Measurements from ENCODE around the gene CERS5. TPM values are rescaled to one million over a fixed set of nuclear protein-coding genes. Genes with fewer than 3 reads are reported as not detected.
A peak's percentile ranks its signal among the peaks of the same experiment; 100 is the strongest.

The CERS5 gene
- total and polyA plus RNA-seq, 12 donors, result 8.3 to 51.7 (median 11.8) TPM

GRCh38 chr12:50184261-50184660, 17.1 kb upstream of the CERS5 start:
- ATAC-seq (no peak), DNase-seq (no peak)
- WGBS, 2 donors, result 92 to 99% methylated on average over 5 of the region's 5 CpGs
- intact Hi-C loops (cut with DNase I), result loop anchor here in 7 of 10 donors (10.0 kb wide), 2 partner anchors 111 to 131 kb away; no protein-coding TSS in a partner anchor
- no peak overlapping the region for H3K4me3 ChIP-seq
- no peak for TF ChIP-seq CTCF (IDR thresholded peaks at IDR 0.05)
- H3K27ac ChIP-seq, result peak overlapping the region in 2 of 10 donors; percentile 0 to 27
- no peaks in the 10 kb centered on the region for H3K27me3 ChIP-seq
- no peaks in the 10 kb centered on the region for H3K9me3 ChIP-seq
- H3K4me1 ChIP-seq, result peaks cover 0 to 68% (median 51%) of the 10 kb centered on the region in 9 donors
- H3K36me3 ChIP-seq, result peaks cover 0 to 63% (median 15%) of the 10 kb centered on the region in 9 donors

GRCh38 chr12:50182461-50182860, 15.3 kb upstream of the CERS5 start:
- no peak overlapping the region for H3K4me3 ChIP-seq
- DNase-seq (no peak), ATAC-seq (no peak)
- no peaks in the 10 kb centered on the region for H3K27me3 ChIP-seq
- H3K36me3 ChIP-seq, result peaks cover 0 to 70% (median 24%) of the 10 kb centered on the region in 9 donors
- H3K9me3 ChIP-seq, result no peaks in the 10 kb centered on the region
- intact Hi-C loops (cut with DNase I), result loop anchor here in 7 of 10 donors (10.0 kb wide), 2 partner anchors 112 to 132 kb away; no protein-coding TSS in a partner anchor
- peaks cover 0 to 50% (median 33%) of the 10 kb centered on the region in 9 donors for H3K4me1 ChIP-seq
- no peak overlapping the region for H3K27ac ChIP-seq
- TF ChIP-seq CTCF (IDR thresholded peaks at IDR 0.05), result peak in 4 of 9 donors; percentile 6 to 37 (median 24)

GRCh38 chr12:50181691-50182090, 14.5 kb upstream of the CERS5 start:
- H3K27me3 ChIP-seq, result no peaks in the 10 kb centered on the region
- no peak for ATAC-seq
- intact Hi-C loops (cut with DNase I), result loop anchor here in 7 of 10 donors (10.0 kb wide), 2 partner anchors 113 to 133 kb away; no protein-coding TSS in a partner anchor
- H3K4me3 ChIP-seq, result no peak overlapping the region
- no peaks in the 10 kb centered on the region for H3K9me3 ChIP-seq
- no peak for DNase-seq
- TF ChIP-seq CTCF (IDR thresholded peaks at IDR 0.05), result no peak
- H3K36me3 ChIP-seq, result peaks cover 0 to 77% (median 29%) of the 10 kb centered on the region in 9 donors
- H3K4me1 ChIP-seq, result peaks cover 0 to 43% (median 26%) of the 10 kb centered on the region in 9 donors
- no peak overlapping the region for H3K27ac ChIP-seq
- WGBS, 2 donors, result 91 to 94% methylated on average over 4 of the region's 4 CpGs

GRCh38 chr12:50175716-50176026, 8.5 kb upstream of the CERS5 start:
- no peak overlapping the region for H3K4me3 ChIP-seq
- H3K36me3 ChIP-seq, result peaks cover 0 to 51% (median 29%) of the 10 kb centered on the region in 9 donors
- H3K27me3 ChIP-seq, result no peaks in the 10 kb centered on the region
- intact Hi-C loops (cut with DNase I), result loop anchor here in 9 of 10 donors (1.0 to 10.0 kb wide), 8 partner anchors 43 to 211 kb away; partner anchors contain the start of genes AQP5 (in 3 of the 9) and SMARCD1 (in 1 of the 9)
- no peak overlapping the region for H3K27ac ChIP-seq
- DNase-seq (no peak), ATAC-seq (no peak)
- TF ChIP-seq CTCF (IDR thresholded peaks at IDR 0.05), result peak in 2 of 9 donors; percentile 1 to 32
- WGBS, 2 donors, result 20 to 23% methylated on average over 1 of the region's 1 CpG
- H3K4me1 ChIP-seq, result no peaks in the 10 kb centered on the region
- H3K9me3 ChIP-seq, result no peaks in the 10 kb centered on the region

Data from heart right ventricle (tissue), 16 donors.